SU-DHL-6 (cell line): ENCODE data around the gene MEOX2.

Experiments used
- H2AFZ ChIP-seq: fragments of 200-600 bp; sonication (generic); 2 replicates; pipeline ENCODE4 v1.6.1; 2014; ENCODE audit warnings: low read depth, mild to moderate bottlenecking, moderate library complexity, mixed read lengths, antibody characterized with exemption, low read length; ENCODE audit not compliant: severe bottlenecking
- H3F3A ChIP-seq: fragments of 200-600 bp; shearing (Covaris generic); 2 replicates; pipeline ENCODE4 v1.6.0; 2016; ENCODE audit warnings: antibody characterized with exemption, mild to moderate bottlenecking; ENCODE audit not compliant: insufficient read depth
- H3K27ac ChIP-seq: fragments of 200-600 bp; sonication (generic); 2 replicates; pipeline ENCODE4 v1.5.1; 2016; ENCODE audit warnings: low read depth, mild to moderate bottlenecking, low read length, moderate library complexity, mixed read lengths
- H3K27me3 ChIP-seq: fragments of 200-600 bp; sonication (generic), shearing (Covaris generic); 2 replicates; pipeline ENCODE4 v1.6.0; 2014; ENCODE audit warnings: mild to moderate bottlenecking, low read length
- H3K36me3 ChIP-seq: fragments of 200-600 bp; sonication (generic); 2 replicates; pipeline ENCODE4 v1.6.1; 2014; ENCODE audit warnings: mild to moderate bottlenecking, low read length, mixed read lengths
- H3K4me2 ChIP-seq: fragments of 300-600, 200-600 bp; shearing (Covaris generic), sonication (generic); 2 replicates; pipeline ENCODE4 v1.6.0; 2014; ENCODE audit warnings: low read length, low read depth, mild to moderate bottlenecking; ENCODE audit not compliant: poor library complexity, severe bottlenecking
- H3K4me3 ChIP-seq: fragments of 200-600 bp; sonication (generic); 2 replicates; pipeline ENCODE4 v1.5.1; 2014; ENCODE audit warnings: antibody characterized with exemption, low read length, mild to moderate bottlenecking, mixed read lengths; ENCODE audit not compliant: insufficient read depth, poor library complexity, severe bottlenecking
- H3K79me2 ChIP-seq: fragments of 200-600 bp; sonication (generic); 2 replicates; pipeline ENCODE4 v1.6.1; 2014; ENCODE audit warnings: mild to moderate bottlenecking, low read length, moderate library complexity; ENCODE audit not compliant: insufficient read depth
- H3K9ac ChIP-seq: fragments of 200-600 bp; sonication (generic); 2 replicates; pipeline ENCODE4 v1.7.0; 2014; ENCODE audit warnings: mild to moderate bottlenecking, low read length
- H3K9me2 ChIP-seq: fragments of 200-600 bp; sonication (generic); replicated peaks from 2 replicates; pipeline ENCODE4 v1.6.1; 2014; ENCODE audit warnings: low read length; ENCODE audit not compliant: insufficient read depth
- H3K9me3 ChIP-seq: fragments of 200-600 bp; sonication (generic); 2 replicates; pipeline ENCODE4 v1.6.1; 2014; ENCODE audit warnings: low read length, mixed read lengths; ENCODE audit not compliant: insufficient read depth
- H4K20me1 ChIP-seq: fragments of 200-600 bp; sonication (generic); 2 replicates; pipeline ENCODE4 v1.6.1; 2014; ENCODE audit warnings: low read depth, mild to moderate bottlenecking, antibody characterized with exemption, low read length, moderate library complexity, mixed read lengths
- CTCF ChIP-seq: fragments of 200-600 bp; sonication (generic); IDR thresholded peaks from one replicate; pipeline ENCODE4 v1.5.1; 2017; ENCODE audit warnings: antibody characterized with exemption, mild to moderate bottlenecking, low read length, moderate library complexity; ENCODE audit not compliant: insufficient read depth, poor library complexity, severe bottlenecking
- EZH2phosphoT487 ChIP-seq: fragments of 200-600 bp; sonication (generic), shearing (Covaris generic); conservative IDR thresholded peaks from 2 replicates; pipeline ENCODE4 v1.6.1; 2018; ENCODE audit warnings: mild to moderate bottlenecking, antibody characterized with exemption, low read length, moderate library complexity, mixed read lengths

The MEOX2 gene

GRCh38 chr7:15652776-15653290 lies 33.6 kb downstream of the MEOX2 start:
- Histone ChIP-seq H3K4me2 (no peak overlapping the region), H3K79me2 (no peaks in the 10 kb centered on the region)

GRCh38 chr7:15651693-15652092 lies 34.8 kb downstream of the MEOX2 start:
- no peak overlapping the region for H3K4me3 ChIP-seq
- H3K9ac ChIP-seq = no peak overlapping the region
- H3K4me2 ChIP-seq = no peak overlapping the region
- no peak overlapping the region for H2AFZ ChIP-seq
- H3F3A ChIP-seq = no peaks in the 10 kb centered on the region
- no peaks in the 10 kb centered on the region for H3K79me2 ChIP-seq
- H3K9me3 ChIP-seq = no peaks in the 10 kb centered on the region
- no peaks in the 10 kb centered on the region for H3K9me2 ChIP-seq
- no peaks in the 10 kb centered on the region for H3K36me3 ChIP-seq
- no peaks in the 10 kb centered on the region for H4K20me1 ChIP-seq
- no peak overlapping the region for H3K27ac ChIP-seq
- TF ChIP-seq CTCF (no peak), EZH2phosphoT487 (no peak)
- H3K27me3 ChIP-seq = no peaks in the 10 kb centered on the region

More at GRCh38 chr7:15652776-15653290, 33.6 kb downstream of the MEOX2 start:
- H3K36me3 ChIP-seq = no peaks in the 10 kb centered on the region
- H4K20me1 ChIP-seq = no peaks in the 10 kb centered on the region
- H3F3A ChIP-seq = no peaks in the 10 kb centered on the region
- H2AFZ ChIP-seq = no peak overlapping the region
- TF ChIP-seq CTCF = no peak
- no peak for TF ChIP-seq EZH2phosphoT487
- no peak overlapping the region for H3K9ac ChIP-seq
- no peak overlapping the region for H3K27ac ChIP-seq
- H3K9me3 ChIP-seq = no peaks in the 10 kb centered on the region
- no peak overlapping the region for H3K4me3 ChIP-seq
- H3K9me2 ChIP-seq = no peaks in the 10 kb centered on the region
- H3K27me3 ChIP-seq = no peaks in the 10 kb centered on the region

- Histone ChIP-seq H3K9ac (no peak overlapping the region), H3K27me3 (no peaks in the 10 kb centered on the region), H3K27ac (no peak overlapping the region), H2AFZ (no peak overlapping the region), H3K79me2 (no peaks in the 10 kb centered on the region), H4K20me1 (no peaks in the 10 kb centered on the region), H3F3A (no peaks in the 10 kb centered on the region), H3K4me2 (no peak overlapping the region), H3K9me2 (no peaks in the 10 kb centered on the region), H3K36me3 (no peaks in the 10 kb centered on the region), H3K4me3 (no peak overlapping the region), H3K9me3 (no peaks in the 10 kb centered on the region)
- TF ChIP-seq CTCF = no peak
- no peak for TF ChIP-seq EZH2phosphoT487
Measured at GRCh38 chr7:15650787-15651186, 35.7 kb downstream of the MEOX2 start.
